H9 (cell line): ENCODE measurements around the gene LBX1. TPM values are rescaled to one million over a fixed set of nuclear protein-coding genes. Genes with fewer than 3 reads are reported as not detected.

ENCODE experiments used
- DNase-seq: peaks from one replicate; pipeline ENCODE4 v3.0.0-alpha.2; 2017
- H2AFZ ChIP-seq: one replicate; pipeline ENCODE4 v1.6.1; 2013; ENCODE audit warnings: mild to moderate bottlenecking, low read length, control low read depth, moderate library complexity
- H2AK5ac ChIP-seq: 2 replicates; pipeline ENCODE4 v1.6.1; 2013; ENCODE audit warnings: low read length, control low read depth, mixed read lengths; ENCODE audit not compliant: insufficient read length
- H2BK120ac ChIP-seq: one replicate; pipeline ENCODE4 v1.6.1; 2013; ENCODE audit warnings: low read depth, mild to moderate bottlenecking, low read length, control low read depth, inconsistent platforms; ENCODE audit not compliant: poor library complexity, severe bottlenecking
- H2BK12ac ChIP-seq: 2 replicates; pipeline ENCODE4 v1.6.1; 2013; ENCODE audit warnings: low read length, control low read depth, mixed read lengths, low read depth; ENCODE audit not compliant: insufficient read length
- H2BK15ac ChIP-seq: 2 replicates; pipeline ENCODE4 v1.6.1; 2013; ENCODE audit warnings: low read depth, low read length, control low read depth
- H2BK20ac ChIP-seq: one replicate; pipeline ENCODE4 v1.6.1; 2013; ENCODE audit warnings: low read depth, mild to moderate bottlenecking, low read length, control low read depth, inconsistent platforms; ENCODE audit not compliant: poor library complexity, severe bottlenecking
- H2BK5ac ChIP-seq: 2 replicates; pipeline ENCODE4 v1.6.1; 2013; ENCODE audit warnings: low read length, control low read depth, mixed read lengths; ENCODE audit not compliant: insufficient read length
- H3K14ac ChIP-seq: 2 replicates; pipeline ENCODE4 v1.6.1; 2013; ENCODE audit warnings: low read length, control low read depth; ENCODE audit not compliant: insufficient read depth
- H3K18ac ChIP-seq: 2 replicates; pipeline ENCODE4 v1.6.1; 2013; ENCODE audit warnings: low read depth, mild to moderate bottlenecking, mixed read lengths, low read length, control low read depth; ENCODE audit not compliant: insufficient read length
- H3K23ac ChIP-seq: 2 replicates; pipeline ENCODE4 v1.6.1; 2013; ENCODE audit warnings: low read length, control low read depth, mixed read lengths, low read depth; ENCODE audit not compliant: insufficient read length
- H3K23me2 ChIP-seq: 2 replicates; pipeline ENCODE4 v1.6.1; 2013; ENCODE audit warnings: low read depth, mild to moderate bottlenecking, mixed read lengths, low read length, control low read depth; ENCODE audit not compliant: insufficient read length, poor library complexity, severe bottlenecking
- H3K27ac ChIP-seq: 2 replicates; pipeline ENCODE4 v1.5.1; 2013; ENCODE audit warnings: low read length, control low read depth, mixed read lengths, low read depth; ENCODE audit not compliant: insufficient read length
- H3K27me3 ChIP-seq: 2 replicates; pipeline ENCODE4 v1.6.1; 2013; ENCODE audit warnings: low read length, control low read depth, inconsistent platforms; ENCODE audit not compliant: insufficient read depth
- H3K4ac ChIP-seq: 2 replicates; pipeline ENCODE4 v1.6.1; 2013; ENCODE audit warnings: low read depth, mild to moderate bottlenecking, control low read depth, inconsistent platforms, low read length, moderate library complexity
- H3K4me1 ChIP-seq: 2 replicates; pipeline ENCODE4 v1.6.1; 2013; ENCODE audit warnings: low read length, control low read depth, inconsistent platforms; ENCODE audit not compliant: insufficient read depth
- H3K4me2 ChIP-seq: 2 replicates; pipeline ENCODE4 v1.6.1; 2013; ENCODE audit warnings: low read length, control low read depth, mixed read lengths; ENCODE audit not compliant: insufficient read length, insufficient read depth
- H3K56ac ChIP-seq: 2 replicates; pipeline ENCODE4 v1.6.1; 2013; ENCODE audit warnings: low read depth, mild to moderate bottlenecking, mixed read lengths, low read length, control low read depth; ENCODE audit not compliant: insufficient read length
- H3K79me1 ChIP-seq: 2 replicates; pipeline ENCODE4 v1.6.1; 2013; ENCODE audit warnings: low read depth, mild to moderate bottlenecking, moderate library complexity, low read length, control low read depth, inconsistent platforms; ENCODE audit not compliant: insufficient read depth, poor library complexity, severe bottlenecking
- H3K79me2 ChIP-seq: 2 replicates; pipeline ENCODE4 v1.6.1; 2013; ENCODE audit warnings: low read length, control low read depth, inconsistent platforms; ENCODE audit not compliant: insufficient read depth
- H3K9ac ChIP-seq: 2 replicates; pipeline ENCODE4 v1.6.1; 2013; ENCODE audit warnings: low read length, control low read depth, mixed read lengths; ENCODE audit not compliant: insufficient read length; ENCODE audit errors: extremely low read depth
- H3K9me3 ChIP-seq: one replicate; pipeline ENCODE4 v1.6.1; 2013; ENCODE audit warnings: low read depth, low read length, inconsistent platforms; ENCODE audit not compliant: control insufficient read depth
- H3T11ph ChIP-seq: one replicate; pipeline ENCODE4 v1.6.1; 2013; ENCODE audit warnings: mild to moderate bottlenecking, low read length, control low read depth, inconsistent platforms
- H4K20me1 ChIP-seq: one replicate; pipeline ENCODE4 v1.6.1; 2013; ENCODE audit not compliant: control insufficient read depth, insufficient read length, insufficient read depth
- H4K5ac ChIP-seq: 2 replicates; pipeline ENCODE4 v1.6.1; 2013; ENCODE audit warnings: low read depth, mild to moderate bottlenecking, mixed read lengths, low read length, control low read depth; ENCODE audit not compliant: insufficient read length
- H4K8ac ChIP-seq: replicated peaks from 2 replicates; pipeline ENCODE4 v1.6.1; 2013; ENCODE audit warnings: low read length, control low read depth, mixed read lengths, low read depth; ENCODE audit not compliant: insufficient read length
- H4K91ac ChIP-seq: 2 replicates; pipeline ENCODE4 v1.6.1; 2013; ENCODE audit warnings: low read depth, mild to moderate bottlenecking, moderate library complexity, mixed read lengths, low read length, control low read depth; ENCODE audit not compliant: insufficient read length
- H3K27ac Mint-ChIP-seq, 3 experiments: 2 replicates in 2 of 3; 3 replicates in 1 of 3; pipeline ENCODE4 v1.8.0; 2020 to 2021; ENCODE audit warnings: mixed read lengths in 3 of 3, mild to moderate bottlenecking in 1 of 3, moderate library complexity in 1 of 3
- H3K27me3 Mint-ChIP-seq: 2 replicates; pipeline ENCODE4 v1.8.0; 2021; ENCODE audit warnings: low read depth, mild to moderate bottlenecking, moderate library complexity, mixed read lengths
- H3K36me3 Mint-ChIP-seq, 3 experiments: 2 replicates in 2 of 3; 3 replicates in 1 of 3; pipeline ENCODE4 v1.8.0; 2020 to 2021; ENCODE audit warnings: low read depth in 3 of 3, mixed read lengths in 3 of 3; ENCODE audit not compliant: insufficient read depth in 1 of 3
- H3K4me1 Mint-ChIP-seq, 2 experiments: 2 replicates each; pipeline ENCODE4 v1.8.0; 2020; ENCODE audit warnings: mixed read lengths in 2 of 2
- H3K4me3 Mint-ChIP-seq, 2 experiments: 2 replicates in 1 of 2; 3 replicates in 1 of 2; pipeline ENCODE4 v1.8.0; 2020 to 2021; ENCODE audit warnings: mild to moderate bottlenecking in 2 of 2, mixed read lengths in 2 of 2, moderate library complexity in 1 of 2
- H3K9me3 Mint-ChIP-seq, 2 experiments: 2 replicates in 1 of 2; 3 replicates in 1 of 2; pipeline ENCODE4 v1.8.0; 2020; ENCODE audit warnings: mild to moderate bottlenecking in 2 of 2, mixed read lengths in 2 of 2, moderate library complexity in 1 of 2
- WGBS: extraction: QIAGEN DNeasy Blood & Tissue Kit; methylation state at CpG from one replicate; pipeline ENCODE4 v1.1.7; 2013; ENCODE audit warnings: missing lambda C conversion rate, low lambda C conversion rate, mixed read lengths; ENCODE audit not compliant: insufficient read length; ENCODE audit errors: extremely low coverage; 5-methylcytosine and 5-hydroxymethylcytosine counted together
- total RNA-seq: library from RNA; stranded (reverse); gene quantifications from 2 replicates; pipeline ENCODE4 v1.2.1, GENCODE V29; 2021
- TF ChIP-seq, protein P1 (sequence below): fragments of 200-600 bp; sonication (generic); conservative IDR thresholded peaks from 3 replicates; pipeline ENCODE4 v1.8.0; 2021; ENCODE audit warnings: antibody characterized with exemption, mild to moderate bottlenecking

Gene LBX1
- total RNA-seq, 1 experiment from 2014 or later = not detected

- no peak overlapping the region for H3K4ac ChIP-seq
- no peak overlapping the region for H3T11ph ChIP-seq
- H2BK20ac ChIP-seq = no peak overlapping the region
- Mint-ChIP-seq H3K4me1 (peaks cover 2 to 15% of the 10 kb centered on the region in 2 experiments), H3K4me3 (no peak overlapping the region), H3K27ac (no peak overlapping the region), H3K27me3 (peaks cover 94% of the 10 kb centered on the region), H3K9me3 (no peaks in the 10 kb centered on the region), H3K36me3 (no peaks in the 10 kb centered on the region)
- no peak overlapping the region for H3K27ac ChIP-seq
- no peak overlapping the region for H4K8ac ChIP-seq
- no peaks in the 10 kb centered on the region for H3K79me2 ChIP-seq
- no peak overlapping the region for H4K5ac ChIP-seq
- no peaks in the 10 kb centered on the region for H3K79me1 ChIP-seq
- H3K9me3 ChIP-seq = no peaks in the 10 kb centered on the region
- no peak overlapping the region for H2BK120ac ChIP-seq
- no CpG with 5 or more reads among the region's 7 CpGs for WGBS
- no peak overlapping the region for H3K4me2 ChIP-seq
- H2BK15ac ChIP-seq = no peak overlapping the region
- H4K20me1 ChIP-seq = no peaks in the 10 kb centered on the region
- no peak overlapping the region for H4K91ac ChIP-seq
- H3K4me1 ChIP-seq = no peaks in the 10 kb centered on the region
- no peak overlapping the region for H3K18ac ChIP-seq
- H2AK5ac ChIP-seq = no peak overlapping the region
- no peak overlapping the region for H3K23ac ChIP-seq
- H2BK12ac ChIP-seq = no peak overlapping the region
- H3K14ac ChIP-seq = no peak overlapping the region
- no peak overlapping the region for H2AFZ ChIP-seq
- DNase-seq = no peak
- no peaks in the 10 kb centered on the region; the same call in 1 of the 2 replicates for H3K27me3 ChIP-seq
- no peaks in the 10 kb centered on the region for H3K23me2 ChIP-seq
- TF ChIP-seq, protein P1, sequence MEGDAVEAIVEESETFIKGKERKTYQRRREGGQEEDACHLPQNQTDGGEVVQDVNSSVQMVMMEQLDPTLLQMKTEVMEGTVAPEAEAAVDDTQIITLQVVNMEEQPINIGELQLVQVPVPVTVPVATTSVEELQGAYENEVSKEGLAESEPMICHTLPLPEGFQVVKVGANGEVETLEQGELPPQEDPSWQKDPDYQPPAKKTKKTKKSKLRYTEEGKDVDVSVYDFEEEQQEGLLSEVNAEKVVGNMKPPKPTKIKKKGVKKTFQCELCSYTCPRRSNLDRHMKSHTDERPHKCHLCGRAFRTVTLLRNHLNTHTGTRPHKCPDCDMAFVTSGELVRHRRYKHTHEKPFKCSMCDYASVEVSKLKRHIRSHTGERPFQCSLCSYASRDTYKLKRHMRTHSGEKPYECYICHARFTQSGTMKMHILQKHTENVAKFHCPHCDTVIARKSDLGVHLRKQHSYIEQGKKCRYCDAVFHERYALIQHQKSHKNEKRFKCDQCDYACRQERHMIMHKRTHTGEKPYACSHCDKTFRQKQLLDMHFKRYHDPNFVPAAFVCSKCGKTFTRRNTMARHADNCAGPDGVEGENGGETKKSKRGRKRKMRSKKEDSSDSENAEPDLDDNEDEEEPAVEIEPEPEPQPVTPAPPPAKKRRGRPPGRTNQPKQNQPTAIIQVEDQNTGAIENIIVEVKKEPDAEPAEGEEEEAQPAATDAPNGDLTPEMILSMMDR = no peak
- no peak overlapping the region for H2BK5ac ChIP-seq
- H3K56ac ChIP-seq = no peak overlapping the region
- no peak overlapping the region for H3K9ac ChIP-seq
Measured at GRCh38 chr10:101250136-101250535, 20.9 kb upstream of the LBX1 start.
